GM12878 (cell line): Measurements from ENCODE around the gene SLC13A4. TPM values are rescaled to one million over a fixed set of nuclear protein-coding genes. Genes with fewer than 3 reads are reported as not detected.

ENCODE experiments used
- ATAC-seq: fragments of 200-7000 bp; cut with Tn5 transposase; 3 replicates; pipeline ENCODE4 v1.9.1; 2020; ENCODE audit warnings: mild to moderate bottlenecking, moderate library complexity
- BruUV-seq: library from RNA; stranded (reverse); fragments of 400-500 nt; replicated peaks from 2 replicates; lab custom pipeline; 2021; lab: Mats Ljungman, UMichigan
- CTCF ChIA-PET: fragments of 300-600 bp; sonication (Branson Sonifier 250); formaldehyde crosslinking; extraction: SDS; loops from one replicate; lab custom pipeline; 2021; ENCODE audit warnings: inconsistent platforms; lab: Yijun Ruan, JAX
- POLR2A ChIA-PET: fragments of 350-600 bp; formaldehyde crosslinking; extraction: SDS; loops from one replicate; lab custom pipeline; 2021; ENCODE audit warnings: inconsistent platforms; lab: Charles Lee
- RAD21 ChIA-PET: fragments of 300-600 bp; sonication (Branson Sonifier 250); formaldehyde crosslinking; loops from one replicate; lab custom pipeline; 2023; ENCODE audit warnings: antibody characterized with exemption; ENCODE audit not compliant: unreplicated experiment; lab: Charles Lee
- SMC1A ChIA-PET: fragments of 300-600 bp; sonication (Branson Sonifier 250); formaldehyde crosslinking; loops from one replicate; lab custom pipeline; 2023; ENCODE audit not compliant: unreplicated experiment, uncharacterized antibody; lab: Charles Lee
- DNase-seq: peaks from one replicate; pipeline ENCODE4 v3.0.0-alpha.2; 2011; ENCODE audit warnings: low read depth, low spot score
- FAIRE-seq: peaks from 3 replicates; lab custom pipeline; 2011; peaks lifted over from hg19 to GRCh38; lab: Jason Lieb, UNC
- H2AFZ ChIP-seq: 2 replicates; pipeline ENCODE4 v1.6.0; 2011; ENCODE audit warnings: low read depth, low read length, control low read depth; ENCODE audit not compliant: control insufficient read depth
- H3K27ac ChIP-seq: 2 replicates; pipeline ENCODE4 v1.5.1; 2011; ENCODE audit warnings: control low read depth; ENCODE audit not compliant: control insufficient read depth, insufficient read depth
- H3K27me3 ChIP-seq, 2 experiments: replicated peaks in 1 of 2; 2 replicates each; pipeline versions ENCODE4 v1.6.0 to v1.6.1; 2011; ENCODE audit warnings: low read length in 1 of 2; ENCODE audit not compliant: control insufficient read depth in 2 of 2, insufficient read depth in 2 of 2
- H3K36me3 ChIP-seq, 2 experiments: 2 replicates each; pipeline ENCODE4 v1.5.1; 2011; ENCODE audit warnings: low read length in 1 of 2; ENCODE audit not compliant: control insufficient read depth in 2 of 2, insufficient read depth in 2 of 2
- H3K4me1 ChIP-seq: 2 replicates; pipeline ENCODE4 v1.6.1; 2011; ENCODE audit warnings: mild to moderate bottlenecking, low read length, moderate library complexity, mixed read lengths; ENCODE audit not compliant: control insufficient read depth, insufficient read depth
- H3K4me2 ChIP-seq: 2 replicates; pipeline ENCODE4 v1.6.0; 2011; ENCODE audit warnings: control low read depth; ENCODE audit not compliant: control insufficient read depth, insufficient read depth
- H3K4me3 ChIP-seq: fragments of 200-600 bp; sonication (generic); 2 replicates; pipeline ENCODE4 v1.5.1; 2016
- H3K79me2 ChIP-seq: 2 replicates; pipeline ENCODE4 v1.6.0; 2011; ENCODE audit warnings: low read length; ENCODE audit not compliant: control insufficient read depth, insufficient read depth
- H3K9ac ChIP-seq: 2 replicates; pipeline ENCODE4 v1.8.0; 2011; ENCODE audit warnings: low read length, control low read depth, mixed read lengths; ENCODE audit not compliant: control insufficient read depth, insufficient read depth
- H3K9me3 ChIP-seq: replicated peaks from 3 replicates; pipeline ENCODE4 v1.5.1; 2011; ENCODE audit warnings: mild to moderate bottlenecking, low read length; ENCODE audit not compliant: control insufficient read depth, insufficient read depth
- H4K20me1 ChIP-seq: 2 replicates; pipeline ENCODE4 v1.6.0; 2011; ENCODE audit not compliant: control insufficient read depth, insufficient read depth
- CHD2 ChIP-seq: IDR thresholded peaks from 2 replicates; pipeline ENCODE4 v1.6.1; 2011; ENCODE audit warnings: low read depth, low read length, improper control_type of control experiment, borderline replicate concordance
- EP300 ChIP-seq, 2 experiments: fragments of 150-350 bp in 1 of 2; IDR thresholded peaks; 2 replicates each; pipeline ENCODE4 v1.6.1; 2011 to 2012; ENCODE audit warnings: low read depth in 2 of 2, low read length in 2 of 2, borderline replicate concordance in 1 of 2, improper control_type of control experiment in 1 of 2, inconsistent platforms in 1 of 2; ENCODE audit not compliant: control insufficient read depth in 1 of 2
- KAT2A ChIP-seq: conservative IDR thresholded peaks from 2 replicates; pipeline ENCODE4 v1.6.1; 2011; ENCODE audit warnings: low read depth, low read length; ENCODE audit not compliant: control insufficient read depth
- MTA2 ChIP-seq: fragments of 450-650 bp; IDR thresholded peaks from 2 replicates; pipeline ENCODE4 v1.6.1; 2016; ENCODE audit warnings: low read depth, mild to moderate bottlenecking, moderate library complexity
- MXI1 ChIP-seq: fragments of 150-350 bp; IDR thresholded peaks from 2 replicates; pipeline ENCODE4 v1.6.1; 2011; ENCODE audit warnings: low read depth, mild to moderate bottlenecking, inconsistent platforms, low read length, improper control_type of control experiment
- NR2C2 ChIP-seq: IDR thresholded peaks from 2 replicates; pipeline ENCODE4 v1.6.1; 2011; ENCODE audit warnings: borderline replicate concordance, low read depth; ENCODE audit not compliant: control insufficient read depth, insufficient read length
- POLR2AphosphoS2 ChIP-seq: IDR thresholded peaks from 2 replicates; pipeline ENCODE4 v1.6.1; 2011; ENCODE audit warnings: low read depth, mild to moderate bottlenecking, low read length, improper control_type of control experiment, moderate library complexity
- RB1 ChIP-seq: fragments of 450-650 bp; formaldehyde crosslinking; IDR thresholded peaks from 2 replicates; pipeline ENCODE4 v1.6.1; 2017; ENCODE audit warnings: mild to moderate bottlenecking, borderline replicate concordance
- RUNX3 ChIP-seq: IDR thresholded peaks from 2 replicates; pipeline ENCODE4 v1.6.1; 2012; ENCODE audit warnings: low read length, inconsistent platforms
- SUPT20H ChIP-seq: IDR thresholded peaks from 2 replicates; pipeline ENCODE4 v1.6.1; 2011; ENCODE audit warnings: low read depth, mild to moderate bottlenecking, low read length, moderate library complexity, borderline replicate concordance; ENCODE audit not compliant: control insufficient read depth
- WGBS: methylation state at CpG from one replicate; pipeline ENCODE4 v1.1.6; 2016; ENCODE audit warnings: low lambda C conversion rate; ENCODE audit not compliant: insufficient replicate concordance, insufficient coverage; ENCODE audit errors: missing lambda C conversion rate; 5-methylcytosine and 5-hydroxymethylcytosine counted together
- in situ Hi-C: fragments of 300-500 bp; cut with MboI; formaldehyde crosslinking; loops from 9 replicates; pipeline ENCODE4 v1.14.3; 2018; ENCODE audit warnings: mixed read lengths
- intact Hi-C: fragments of 100-400 bp; cut with micrococcal nuclease; formaldehyde crosslinking; loops from one replicate; pipeline ENCODE4 v1.14.2; 2022; ENCODE audit not compliant: unreplicated experiment
- polyA plus RNA-seq, 11 experiments: library from polyadenylated mRNA; depleted of rRNA in 4 of 11; unstranded in 6 of 11; stranded (reverse) in 5 of 11; fragments of >200 nt; fragmentation: Nextera tagmentation in 4 of 11; fragmentation: Illumina TruSeq in 1 of 11; extraction: Ambion mirVana in 4 of 11; extraction: Trizol in 1 of 11; gene quantifications; 1 replicate in 1 of 11; 2 replicates in 10 of 11; pipeline versions ENCODE4 v1.2.1 to v1.2.3, GENCODE V29; 2011 to 2016; ENCODE audit warnings: inconsistent platforms in 2 of 11, missing spikeins in 2 of 11, low read depth in 1 of 11
- total RNA-seq, 4 experiments: library from RNA; depleted of rRNA in 3 of 4; stranded (reverse); fragments of >200 nt in 3 of 4; fragmentation: Illumina TruSeq in 1 of 4; extraction: Trizol in 1 of 4; gene quantifications; 2 replicates each; pipeline versions ENCODE4 v1.2.1 to v1.2.3, GENCODE V29; 2013 to 2021
- TF ChIP-seq, protein P1 (sequence below): IDR thresholded peaks from 2 replicates; pipeline ENCODE4 v1.6.1; 2011; ENCODE audit warnings: borderline replicate concordance, low read depth, mild to moderate bottlenecking, moderate library complexity, mixed read lengths, low read length; ENCODE audit not compliant: insufficient read depth; ENCODE audit errors: extremely low read length
- TF ChIP-seq, protein P2 (sequence below): fragments of 450-650 bp; conservative IDR thresholded peaks from 2 replicates; pipeline ENCODE4 v1.6.1; 2017; ENCODE audit warnings: mild to moderate bottlenecking, moderate library complexity

The SLC13A4 gene
- total and polyA plus RNA-seq, 10 of the 15 experiments (the other 5 are each of a cell fraction or from before 2014, with no cell fraction given): 0.14 to 0.23 (median 0.20) TPM; not detected in 7

DNA sequence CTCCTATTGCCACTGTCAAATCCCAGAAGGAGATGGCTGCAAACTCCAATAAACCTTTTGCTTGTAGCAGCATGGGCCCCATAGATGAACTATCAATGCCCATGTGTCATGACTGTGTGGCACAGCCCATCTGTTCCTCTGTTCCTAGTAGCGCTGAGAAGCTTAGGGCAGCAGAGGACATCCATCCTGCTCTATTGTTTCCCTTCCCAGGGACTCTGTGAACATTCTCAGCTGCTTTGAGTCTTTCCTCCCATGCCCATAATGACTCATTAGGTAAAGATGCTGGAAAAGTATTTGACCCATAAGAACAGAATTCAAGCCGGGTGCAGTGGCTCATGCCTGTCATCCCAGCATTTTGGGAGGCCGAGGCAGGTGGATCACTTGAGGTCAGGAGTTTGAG lies 37.4 kb downstream of the SLC13A4 start:
- ChIA-PET POLR2A (no interaction called here), RAD21 (no interaction called here), CTCF (no interaction called here), SMC1A (no interaction called here)
- ATAC-seq (no peak), DNase-seq (no peak), FAIRE-seq (no peak)
- no peaks in the 10 kb centered on the region for H3K27me3 ChIP-seq
- no peak overlapping the region for H3K9ac ChIP-seq
- no peaks in the 10 kb centered on the region for H3K36me3 ChIP-seq
- 94% methylated on average over 3 of the region's 3 CpGs for whole genome bisulfite sequencing
- no peaks in the 10 kb centered on the region for H3K9me3 ChIP-seq
- no TSS peak for BruUV-seq
- in situ Hi-C loops: no loop called here
- H3K4me1 ChIP-seq: no peaks in the 10 kb centered on the region
- no peaks in the 10 kb centered on the region for H4K20me1 ChIP-seq
- no peak overlapping the region for H3K4me3 ChIP-seq
- no peak overlapping the region for H3K4me2 ChIP-seq
- no peak overlapping the region for H2AFZ ChIP-seq
- H3K27ac ChIP-seq: no peak overlapping the region
- no peak for TF ChIP-seq RB1
- no peak for TF ChIP-seq EP300 (IDR thresholded peaks at IDR 0.05; ENCODE audit: borderline replicate concordance in 1 of 2, control insufficient read depth in 1 of 2, low read depth in 2 of 2, low read length in 2 of 2)
- TF ChIP-seq, protein P1, sequence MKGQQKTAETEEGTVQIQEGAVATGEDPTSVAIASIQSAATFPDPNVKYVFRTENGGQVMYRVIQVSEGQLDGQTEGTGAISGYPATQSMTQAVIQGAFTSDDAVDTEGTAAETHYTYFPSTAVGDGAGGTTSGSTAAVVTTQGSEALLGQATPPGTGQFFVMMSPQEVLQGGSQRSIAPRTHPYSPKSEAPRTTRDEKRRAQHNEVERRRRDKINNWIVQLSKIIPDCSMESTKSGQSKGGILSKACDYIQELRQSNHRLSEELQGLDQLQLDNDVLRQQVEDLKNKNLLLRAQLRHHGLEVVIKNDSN: no peak
- TF ChIP-seq KAT2A: no peak
- no peak for TF ChIP-seq NR2C2
- no peak for TF ChIP-seq MXI1
- TF ChIP-seq, protein P2, sequence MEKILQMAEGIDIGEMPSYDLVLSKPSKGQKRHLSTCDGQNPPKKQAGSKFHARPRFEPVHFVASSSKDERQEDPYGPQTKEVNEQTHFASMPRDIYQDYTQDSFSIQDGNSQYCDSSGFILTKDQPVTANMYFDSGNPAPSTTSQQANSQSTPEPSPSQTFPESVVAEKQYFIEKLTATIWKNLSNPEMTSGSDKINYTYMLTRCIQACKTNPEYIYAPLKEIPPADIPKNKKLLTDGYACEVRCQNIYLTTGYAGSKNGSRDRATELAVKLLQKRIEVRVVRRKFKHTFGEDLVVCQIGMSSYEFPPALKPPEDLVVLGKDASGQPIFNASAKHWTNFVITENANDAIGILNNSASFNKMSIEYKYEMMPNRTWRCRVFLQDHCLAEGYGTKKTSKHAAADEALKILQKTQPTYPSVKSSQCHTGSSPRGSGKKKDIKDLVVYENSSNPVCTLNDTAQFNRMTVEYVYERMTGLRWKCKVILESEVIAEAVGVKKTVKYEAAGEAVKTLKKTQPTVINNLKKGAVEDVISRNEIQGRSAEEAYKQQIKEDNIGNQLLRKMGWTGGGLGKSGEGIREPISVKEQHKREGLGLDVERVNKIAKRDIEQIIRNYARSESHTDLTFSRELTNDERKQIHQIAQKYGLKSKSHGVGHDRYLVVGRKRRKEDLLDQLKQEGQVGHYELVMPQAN: no peak
- no peak for TF ChIP-seq RUNX3
- no peak for TF ChIP-seq CHD2
- no peak for TF ChIP-seq SUPT20H
- no peak for TF ChIP-seq MTA2
- no peak for TF ChIP-seq POLR2AphosphoS2
- no peaks in the 10 kb centered on the region for H3K79me2 ChIP-seq
- intact Hi-C loops: no loop called here
